Activated CD4-positive, alpha-beta T cell treated with anti-CD3 and anti-CD28 coated beads for 48 hours (primary cell): ENCODE measurements around the gene GLYR1.
A peak's percentile ranks its signal among the peaks of the same experiment; 100 is the strongest.

ENCODE experiments used
- DNase-seq: peaks from one replicate; pipeline ENCODE4 v3.0.0-alpha.2; 2020

Gene GLYR1

GRCh38 chr16:4879049-4879448 is 32.0 kb upstream of the GLYR1 start:
- DNase-seq, result no peak

- DNase-seq, result no peak
Measured at GRCh38 chr16:4877380-4877685, 30.2 kb upstream of the GLYR1 start.

- DNase-seq, result no peak
Measured at GRCh38 chr16:4876646-4877379, 29.7 kb upstream of the GLYR1 start.

GRCh38 chr16:4874666-4875065 is 27.6 kb upstream of the GLYR1 start:
- no peak for DNase-seq

GRCh38 chr16:4873091-4873490 is 26.0 kb upstream of the GLYR1 start:
- no peak for DNase-seq

GRCh38 chr16:4871071-4871470 is 24.0 kb upstream of the GLYR1 start:
- DNase-seq, result no peak

GRCh38 chr16:4870138-4870671 is 23.1 kb upstream of the GLYR1 start:
- no peak for DNase-seq

GRCh38 chr16:4869147-4869805 is 22.2 kb upstream of the GLYR1 start:
- no peak for DNase-seq

- DNase-seq, result no peak
Measured at GRCh38 chr16:4868535-4868934, 21.4 kb upstream of the GLYR1 start.

GRCh38 chr16:4868026-4868425 is 20.9 kb upstream of the GLYR1 start:
- no peak for DNase-seq

GRCh38 chr16:4866586-4866985 is 19.5 kb upstream of the GLYR1 start:
- DNase-seq, result no peak

- DNase-seq, result no peak
Measured at GRCh38 chr16:4865231-4865860, 18.3 kb upstream of the GLYR1 start.

- DNase-seq, result no peak
Measured at GRCh38 chr16:4864728-4865127, 17.6 kb upstream of the GLYR1 start.

GRCh38 chr16:4862639-4863038 is 15.6 kb upstream of the GLYR1 start:
- no peak for DNase-seq

- DNase-seq, result no peak
Measured at GRCh38 chr16:4860727-4861342, 13.7 kb upstream of the GLYR1 start.

- DNase-seq, result no peak
Measured at GRCh38 chr16:4859900-4860255, 12.8 kb upstream of the GLYR1 start.

- no peak for DNase-seq
Measured at GRCh38 chr16:4859190-4859899, 12.3 kb upstream of the GLYR1 start.

GRCh38 chr16:4855804-4856203 is 8.7 kb upstream of the GLYR1 start:
- DNase-seq, result no peak

- no peak for DNase-seq
Measured at GRCh38 chr16:4855371-4855770, 8.3 kb upstream of the GLYR1 start.

- no peak for DNase-seq
Measured at GRCh38 chr16:4852221-4852872, 5.3 kb upstream of the GLYR1 start.

GRCh38 chr16:4850211-4850610 is 3.1 kb upstream of the GLYR1 start:
- DNase-seq, result no peak

GRCh38 chr16:4847774-4848587 is 893 bp upstream of the GLYR1 start:
- DNase-seq, result peak; percentile 52
